ENCODE measurements around the gene LHFPL3. TPM values are rescaled to one million over a fixed set of nuclear protein-coding genes. Genes with fewer than 3 reads are reported as not detected.

The LHFPL3 gene
- total and polyA plus RNA-seq, 2 donors (not counting 1 experiment from before 2014, with no cell fraction given) = not detected

- H3K27ac Mint-ChIP-seq = no peak overlapping the region
- ATAC-seq (ENCODE audit: low read depth) (no peak), DNase-seq (no peak)
- WGBS (ENCODE audit: insufficient coverage) = 90% methylated on average over 6 of the region's 6 CpGs
- Histone ChIP-seq H3K4me2 (replicated peaks; ENCODE audit: low read depth, low read length, poor library complexity, severe bottlenecking) (no peak overlapping the region), H3K4me1 (ENCODE audit: control insufficient read depth in 2 of 2, insufficient read depth in 2 of 2, low read length in 2 of 2) (no peaks in the 10 kb centered on the region), H2AFZ (ENCODE audit: insufficient read depth, low read depth, low read length, poor library complexity, severe bottlenecking) (no peak overlapping the region), H4K20me1 (ENCODE audit: control insufficient read depth, insufficient read depth, low read length, poor library complexity, severe bottlenecking) (no peaks in the 10 kb centered on the region), H3K9ac (ENCODE audit: low read length) (no peak overlapping the region), H3K27me3 (replicated peaks in 1 of 4; ENCODE audit: control extremely low read depth in 1 of 4, control insufficient read depth in 3 of 4, insufficient read depth in 4 of 4, low read length in 3 of 4) (no peaks in the 10 kb centered on the region), H3K36me3 (replicated peaks in 1 of 2; ENCODE audit: control extremely low read depth in 1 of 2, control insufficient read depth in 1 of 2, extremely low read depth in 1 of 2, insufficient read depth in 2 of 2, low read length in 1 of 2) (no peaks in the 10 kb centered on the region), H3K4me3 (ENCODE audit: control extremely low read depth in 1 of 5, extremely low read depth in 1 of 5, insufficient read depth in 1 of 5, low read depth in 2 of 5, low read length in 4 of 5) (no peak overlapping the region), H3K9me3 (ENCODE audit: control extremely low read depth in 1 of 3, control insufficient read depth in 2 of 3, insufficient read depth in 1 of 3, low read length in 2 of 3) (no peaks in the 10 kb centered on the region), H3K79me2 (ENCODE audit: control insufficient read depth, insufficient read depth, low read length) (no peaks in the 10 kb centered on the region), H3K27ac (ENCODE audit: low read length in 2 of 2) (no peak overlapping the region)
- TF ChIP-seq EZH2 (IDR thresholded peaks at IDR 0.05; ENCODE audit: borderline replicate concordance, insufficient read depth, low read depth, low read length, poor library complexity, severe bottlenecking) (no peak), CTCF (IDR thresholded peaks at IDR 0.05) (no peak)
- ChIA-PET POLR2A (no interaction called here), CTCF (no interaction called here)
- H3K27me3 Mint-ChIP-seq = no peaks in the 10 kb centered on the region
- intact Hi-C loops (cut with micrococcal nuclease) = no loop called here
- H3K4me1 Mint-ChIP-seq = no peaks in the 10 kb centered on the region
- no peaks in the 10 kb centered on the region for H3K9me3 Mint-ChIP-seq (ENCODE audit: insufficient read depth)
- H3K4me3 Mint-ChIP-seq = no peak overlapping the region
Measured at GRCh38 chr7:104535841-104536240, 207.4 kb downstream of the LHFPL3 start.

GRCh38 chr7:104536956-104537355 lies 208.6 kb downstream of the LHFPL3 start:
- H3K27ac ChIP-seq (ENCODE audit: low read length in 2 of 2) = no peak overlapping the region
- CTCF ChIA-PET = no interaction called here
- intact Hi-C loops (cut with micrococcal nuclease) = no loop called here
- DNase-seq (no peak), ATAC-seq (ENCODE audit: low read depth) (no peak)
- no peaks in the 10 kb centered on the region for H3K27me3 ChIP-seq (replicated peaks in 1 of 4; ENCODE audit: control extremely low read depth in 1 of 4, control insufficient read depth in 3 of 4, insufficient read depth in 4 of 4, low read length in 3 of 4)
- no peaks in the 10 kb centered on the region for H4K20me1 ChIP-seq (ENCODE audit: control insufficient read depth, insufficient read depth, low read length, poor library complexity, severe bottlenecking)
- Mint-ChIP-seq H3K9me3 (ENCODE audit: insufficient read depth) (no peaks in the 10 kb centered on the region), H3K27me3 (no peaks in the 10 kb centered on the region), H3K4me3 (no peak overlapping the region), H3K27ac (no peak overlapping the region), H3K4me1 (no peaks in the 10 kb centered on the region)
- H2AFZ ChIP-seq (ENCODE audit: insufficient read depth, low read depth, low read length, poor library complexity, severe bottlenecking) = no peak overlapping the region
- no peaks in the 10 kb centered on the region for H3K36me3 ChIP-seq (replicated peaks in 1 of 2; ENCODE audit: control extremely low read depth in 1 of 2, control insufficient read depth in 1 of 2, extremely low read depth in 1 of 2, insufficient read depth in 2 of 2, low read length in 1 of 2)
- no peak overlapping the region for H3K4me2 ChIP-seq (replicated peaks; ENCODE audit: low read depth, low read length, poor library complexity, severe bottlenecking)
- H3K79me2 ChIP-seq (ENCODE audit: control insufficient read depth, insufficient read depth, low read length) = no peaks in the 10 kb centered on the region
- H3K9ac ChIP-seq (ENCODE audit: low read length) = no peak overlapping the region
- TF ChIP-seq CTCF (IDR thresholded peaks at IDR 0.05) (no peak), EZH2 (IDR thresholded peaks at IDR 0.05; ENCODE audit: borderline replicate concordance, insufficient read depth, low read depth, low read length, poor library complexity, severe bottlenecking) (no peak)
- H3K4me1 ChIP-seq (ENCODE audit: control insufficient read depth in 2 of 2, insufficient read depth in 2 of 2, low read length in 2 of 2) = no peaks in the 10 kb centered on the region
- no peak overlapping the region for H3K4me3 ChIP-seq (ENCODE audit: control extremely low read depth in 1 of 5, extremely low read depth in 1 of 5, insufficient read depth in 1 of 5, low read depth in 2 of 5, low read length in 4 of 5)
- WGBS (ENCODE audit: insufficient coverage) = no CpG with 5 or more reads among the region's 1 CpG
- POLR2A ChIA-PET = no interaction called here
- H3K9me3 ChIP-seq (ENCODE audit: control extremely low read depth in 1 of 3, control insufficient read depth in 2 of 3, insufficient read depth in 1 of 3, low read length in 2 of 3) = no peaks in the 10 kb centered on the region

Data from B cell (primary cell).